Stimulated activated CD4-positive, alpha-beta T cell treated with anti-CD3 and anti-CD28 coated beads, TNF-alpha, amount 100 ng/mL, for 1 hour (primary cell): ENCODE results near the gene RAPGEF4.
"Not testable (repeated sequence)": the region's sequence is repeated elsewhere in the genome, so short reads cannot be mapped to it uniquely, and the experiment has no call there.

Experiments
- DNase-seq, 3 donors: peaks; one replicate each; pipeline ENCODE4 v3.0.0-alpha.2; 2020; ENCODE audit warnings: low read depth in 3 of 3, low spot score in 1 of 3

Gene RAPGEF4

GRCh38 chr2:172770887-172771286, 35.2 kb downstream of the RAPGEF4 start:
- DNase-seq: no peak

- DNase-seq: no peak
These were observed 37.0 kb downstream of the RAPGEF4 start for GRCh38 chr2:172772633-172773032.

- DNase-seq: no peak
These were observed 38.7 kb downstream of the RAPGEF4 start for GRCh38 chr2:172774302-172774701.

GRCh38 chr2:172775319-172775718, 39.7 kb downstream of the RAPGEF4 start:
- DNase-seq: no peak

GRCh38 chr2:172777431-172777830, 41.8 kb downstream of the RAPGEF4 start:
- DNase-seq: no peak

- DNase-seq: no peak
These were observed 47.0 kb downstream of the RAPGEF4 start for GRCh38 chr2:172782506-172783164.

- no peak for DNase-seq
These were observed 47.7 kb downstream of the RAPGEF4 start for GRCh38 chr2:172783165-172783898.

GRCh38 chr2:172788871-172789270, 53.2 kb downstream of the RAPGEF4 start:
- no peak for DNase-seq

GRCh38 chr2:172790404-172790803, 54.8 kb downstream of the RAPGEF4 start:
- DNase-seq: no peak

- no peak for DNase-seq
These were observed 56.3 kb downstream of the RAPGEF4 start for GRCh38 chr2:172791953-172792352.

- no peak for DNase-seq
These were observed 57.1 kb downstream of the RAPGEF4 start for GRCh38 chr2:172792711-172793110.

- not testable (repeated sequence) for DNase-seq
These were observed 67.7 kb downstream of the RAPGEF4 start for GRCh38 chr2:172803308-172803707.

- no peak for DNase-seq
These were observed 68.8 kb downstream of the RAPGEF4 start for GRCh38 chr2:172804423-172804822.

- DNase-seq: no peak
These were observed 70.8 kb downstream of the RAPGEF4 start for GRCh38 chr2:172806493-172806892.

- no peak for DNase-seq
These were observed 71.4 kb downstream of the RAPGEF4 start for GRCh38 chr2:172806996-172807395.

- DNase-seq: no peak
These were observed 72.5 kb downstream of the RAPGEF4 start for GRCh38 chr2:172808156-172808555.

- no peak for DNase-seq
These were observed 75.4 kb downstream of the RAPGEF4 start for GRCh38 chr2:172811027-172811426.

GRCh38 chr2:172812158-172812744, 76.6 kb downstream of the RAPGEF4 start:
- no peak for DNase-seq

GRCh38 chr2:172813314-172813888, 77.8 kb downstream of the RAPGEF4 start:
- DNase-seq: no peak

GRCh38 chr2:172817411-172817810, 81.8 kb downstream of the RAPGEF4 start:
- DNase-seq: no peak

GRCh38 chr2:172819943-172820342, 84.3 kb downstream of the RAPGEF4 start:
- DNase-seq: no peak
